IMR-90 (cell line): ENCODE data around the gene FRMPD4. TPM values are rescaled to one million over a fixed set of nuclear protein-coding genes. Genes with fewer than 3 reads are reported as not detected.

Experiments used
- ATAC-seq: fragments of 200-7000 bp; cut with Tn5 transposase; 2 replicates; pipeline ENCODE4 v1.9.1; 2020; ENCODE audit warnings: low read depth, mild to moderate bottlenecking, moderate library complexity
- BruUV-seq: library from RNA; stranded (reverse); fragments of 400-500 nt; replicated peaks from 2 replicates; lab custom pipeline; 2021; lab: Mats Ljungman, UMichigan
- CTCF ChIA-PET: fragments of 300-600 bp; formaldehyde crosslinking; extraction: SDS; loops from one replicate; lab custom pipeline; 2021; ENCODE audit warnings: antibody characterized with exemption; lab: Yijun Ruan, JAX
- POLR2A ChIA-PET: fragments of 300-600 bp; sonication (Branson Sonifier 250); formaldehyde crosslinking; loops from one replicate; lab custom pipeline; 2022; ENCODE audit warnings: antibody characterized with exemption; ENCODE audit not compliant: unreplicated experiment; lab: Charles Lee
- DNase-seq: peaks from one replicate; pipeline ENCODE4 v3.0.0; 2013
- H2AFZ ChIP-seq: replicated peaks from 2 replicates; pipeline ENCODE3; 2013; ENCODE audit warnings: low read length, mild to moderate bottlenecking; ENCODE audit not compliant: poor library complexity
- H2AK5ac ChIP-seq: 2 replicates; pipeline ENCODE4 v1.6.1; 2013; ENCODE audit warnings: low read depth, low read length, inconsistent platforms
- H2AK9ac ChIP-seq: replicated peaks from 2 replicates; pipeline ENCODE3; 2013; ENCODE audit warnings: mild to moderate bottlenecking, low read depth, low read length, moderate library complexity; ENCODE audit not compliant: poor library complexity
- H2BK120ac ChIP-seq: 2 replicates; pipeline ENCODE4 v1.6.1; 2013; ENCODE audit warnings: low read depth, low read length, inconsistent platforms
- H2BK15ac ChIP-seq: 3 replicates; pipeline ENCODE4 v1.6.1; 2013; ENCODE audit warnings: low read depth, low read length, inconsistent platforms
- H2BK20ac ChIP-seq: 2 replicates; pipeline ENCODE4 v1.6.1; 2013; ENCODE audit warnings: low read depth, mild to moderate bottlenecking, inconsistent platforms, low read length, moderate library complexity
- H2BK5ac ChIP-seq: 2 replicates; pipeline ENCODE4 v1.6.1; 2013; ENCODE audit warnings: mild to moderate bottlenecking, low read depth, low read length, inconsistent platforms; ENCODE audit not compliant: poor library complexity, severe bottlenecking
- H3K14ac ChIP-seq: replicated peaks from 2 replicates; pipeline ENCODE4 v1.6.1; 2013; ENCODE audit warnings: low read depth, low read length, inconsistent platforms
- H3K18ac ChIP-seq: 2 replicates; pipeline ENCODE4 v1.6.1; 2013; ENCODE audit warnings: low read depth, low read length, control low read depth
- H3K23ac ChIP-seq: 2 replicates; pipeline ENCODE4 v1.6.1; 2013; ENCODE audit warnings: low read depth, low read length, inconsistent platforms
- H3K27ac ChIP-seq: 2 replicates; pipeline ENCODE4 v1.5.1; 2013; ENCODE audit warnings: mild to moderate bottlenecking, control low read depth, low read length; ENCODE audit not compliant: insufficient read depth
- H3K27me3 ChIP-seq: 2 replicates; pipeline ENCODE4 v1.6.1; 2013; ENCODE audit warnings: low read length; ENCODE audit not compliant: control insufficient read depth, insufficient read depth
- H3K36me3 ChIP-seq: 2 replicates; pipeline ENCODE4 v1.6.1; 2013; ENCODE audit warnings: low read length, mixed read lengths; ENCODE audit not compliant: control insufficient read depth, insufficient read depth
- H3K4ac ChIP-seq: 2 replicates; pipeline ENCODE4 v1.6.1; 2013; ENCODE audit warnings: low read depth, low read length, inconsistent platforms
- H3K4me1 ChIP-seq: 2 replicates; pipeline ENCODE4 v1.6.1; 2013; ENCODE audit warnings: low read length, mixed read lengths; ENCODE audit not compliant: control insufficient read depth, insufficient read depth
- H3K4me2 ChIP-seq: 2 replicates; pipeline ENCODE4 v1.6.1; 2013; ENCODE audit warnings: low read depth, mild to moderate bottlenecking, control low read depth, low read length, moderate library complexity
- H3K4me3 ChIP-seq: 2 replicates; pipeline ENCODE4 v1.5.1; 2013; ENCODE audit warnings: low read depth, mild to moderate bottlenecking, control low read depth, low read length, moderate library complexity; ENCODE audit not compliant: insufficient read depth
- H3K56ac ChIP-seq: 2 replicates; pipeline ENCODE4 v1.6.1; 2013; ENCODE audit warnings: low read length, inconsistent platforms; ENCODE audit not compliant: insufficient read depth; ENCODE audit errors: extremely low read depth
- H3K79me1 ChIP-seq, 2 experiments: 2 replicates each; pipeline ENCODE4 v1.6.1; 2013; ENCODE audit warnings: low read length in 2 of 2, inconsistent platforms in 1 of 2, low read depth in 1 of 2
- H3K9ac ChIP-seq: 2 replicates; pipeline ENCODE4 v1.6.1; 2013; ENCODE audit warnings: low read depth, low read length, control low read depth
- H3K9me1 ChIP-seq: 2 replicates; pipeline ENCODE4 v1.6.1; 2013; ENCODE audit warnings: low read length, inconsistent platforms; ENCODE audit not compliant: insufficient read depth
- H3K9me3 ChIP-seq: 2 replicates; pipeline ENCODE4 v1.6.1; 2013; ENCODE audit warnings: low read length; ENCODE audit not compliant: control insufficient read depth, insufficient read depth
- H4K20me1 ChIP-seq: 2 replicates; pipeline ENCODE4 v1.6.1; 2013; ENCODE audit warnings: low read length, inconsistent platforms; ENCODE audit not compliant: insufficient read depth
- H4K5ac ChIP-seq: 2 replicates; pipeline ENCODE4 v1.6.1; 2013; ENCODE audit warnings: mild to moderate bottlenecking, low read depth, low read length, control low read depth
- H4K8ac ChIP-seq, 2 experiments: 2 replicates each; pipeline ENCODE4 v1.6.1; 2013; ENCODE audit warnings: low read depth in 2 of 2, low read length in 2 of 2, control low read depth in 1 of 2, inconsistent platforms in 1 of 2
- H4K91ac ChIP-seq: 2 replicates; pipeline ENCODE4 v1.6.1; 2013; ENCODE audit warnings: low read depth, low read length, inconsistent platforms; ENCODE audit not compliant: insufficient read depth
- BHLHE40 ChIP-seq: fragments of 150-350 bp; IDR thresholded peaks from 2 replicates; pipeline ENCODE4 v1.6.1; 2016; ENCODE audit warnings: mild to moderate bottlenecking, low read depth, low read length
- CEBPB ChIP-seq: IDR thresholded peaks from 2 replicates; pipeline ENCODE4 v1.6.1; 2012; ENCODE audit warnings: low read depth, low read length, improper control_type of control experiment
- CHD1 ChIP-seq: IDR thresholded peaks from 2 replicates; pipeline ENCODE4 v1.6.1; 2012; ENCODE audit warnings: low read depth, low read length, improper control_type of control experiment
- CTCF ChIP-seq: conservative IDR thresholded peaks from 2 replicates; pipeline ENCODE4 v1.5.1; 2012; ENCODE audit warnings: mild to moderate bottlenecking, low read depth, low read length, improper control_type of control experiment
- ELK1 ChIP-seq: fragments of 150-350 bp; IDR thresholded peaks from 2 replicates; pipeline ENCODE4 v1.6.1; 2016; ENCODE audit warnings: low read depth, mild to moderate bottlenecking, low read length, moderate library complexity, borderline replicate concordance
- FOS ChIP-seq: fragments of 150-350 bp; IDR thresholded peaks from 2 replicates; pipeline ENCODE4 v1.6.1; 2016; ENCODE audit warnings: low read depth, low read length
- MAFK ChIP-seq: IDR thresholded peaks from 2 replicates; pipeline ENCODE4 v1.6.1; 2012; ENCODE audit warnings: low read depth, low read length, improper control_type of control experiment
- MAZ ChIP-seq: IDR thresholded peaks from 2 replicates; pipeline ENCODE4 v1.6.1; 2012; ENCODE audit warnings: low read depth, mild to moderate bottlenecking, low read length, improper control_type of control experiment, moderate library complexity, borderline replicate concordance
- MXI1 ChIP-seq: IDR thresholded peaks from 2 replicates; pipeline ENCODE4 v1.6.1; 2012; ENCODE audit warnings: low read depth, mild to moderate bottlenecking, low read length, moderate library complexity, borderline replicate concordance
- NFE2L2 ChIP-seq: fragments of 150-350 bp; IDR thresholded peaks from 2 replicates; pipeline ENCODE4 v1.6.1; 2016; ENCODE audit warnings: low read depth, mild to moderate bottlenecking, low read length
- POLR2A ChIP-seq: IDR thresholded peaks from 2 replicates; pipeline ENCODE4 v1.6.1; 2012; ENCODE audit warnings: mild to moderate bottlenecking, low read depth, low read length
- RAD21 ChIP-seq: IDR thresholded peaks from 2 replicates; pipeline ENCODE4 v1.6.1; 2012; ENCODE audit warnings: low read length, improper control_type of control experiment
- RCOR1 ChIP-seq: IDR thresholded peaks from 2 replicates; pipeline ENCODE4 v1.6.1; 2012; ENCODE audit warnings: mild to moderate bottlenecking, low read length, improper control_type of control experiment; ENCODE audit not compliant: insufficient replicate concordance
- RFX5 ChIP-seq: IDR thresholded peaks from 2 replicates; pipeline ENCODE4 v1.8.0; 2012; ENCODE audit warnings: low read depth, mild to moderate bottlenecking, low read length, moderate library complexity
- SMC3 ChIP-seq: fragments of 150-350 bp; IDR thresholded peaks from 2 replicates; pipeline ENCODE4 v1.6.1; 2016; ENCODE audit warnings: low read depth, mild to moderate bottlenecking, antibody characterized with exemption, low read length, moderate library complexity
- WGBS, 2 experiments: methylation state at CpG; one replicate each; pipeline versions ENCODE4 v1.1.5 to v1.1.7; 2013; ENCODE audit warnings: missing lambda C conversion rate in 2 of 2; ENCODE audit not compliant: insufficient read length in 1 of 2; ENCODE audit errors: extremely low coverage in 2 of 2; 5-methylcytosine and 5-hydroxymethylcytosine counted together
- dilution Hi-C: fragments of 300-500 bp; cut with HindIII; formaldehyde crosslinking; loops from one replicate; pipeline ENCODE4 v1.14.3; 2018; ENCODE audit warnings: low sequenced_read_pairs; ENCODE audit not compliant: unreplicated experiment
- in situ Hi-C: fragments of 300-500 bp; cut with MboI; formaldehyde crosslinking; loops from 3 replicates; pipeline ENCODE4 v1.14.3; 2019; ENCODE audit warnings: low sequenced_read_pairs, inconsistent platforms, mixed read lengths
- intact Hi-C: fragments of 100-400 bp; cut with micrococcal nuclease; formaldehyde crosslinking; loops from 2 replicates; pipeline ENCODE4 v1.10.0; 2022
- polyA plus RNA-seq, 3 experiments: library from polyadenylated mRNA; depleted of rRNA; stranded (reverse); fragments of >200 nt; gene quantifications; 2 replicates each; pipeline ENCODE4 v1.2.3, GENCODE V29; 2012; ENCODE audit warnings: low replicate concordance in 1 of 3
- total RNA-seq: library from RNA; depleted of rRNA; stranded (reverse); fragments of >200 nt; gene quantifications from 2 replicates; pipeline ENCODE4 v1.2.3, GENCODE V29; 2012
- TF ChIP-seq, protein P1 (sequence below): fragments of 150-350 bp; IDR thresholded peaks from 2 replicates; pipeline ENCODE4 v1.6.1; 2017; ENCODE audit warnings: mild to moderate bottlenecking, antibody characterized with exemption, low read length, low read depth

The FRMPD4 gene
- total and polyA plus RNA-seq, 2 of the 4 experiments (the other 2 are of a cell fraction) = 0.53 to 1.1 TPM

- H3K9me1 ChIP-seq = no peaks in the 10 kb centered on the region
- H4K20me1 ChIP-seq = no peaks in the 10 kb centered on the region
- H2BK120ac ChIP-seq = no peak overlapping the region
- H3K56ac ChIP-seq = no peak overlapping the region
- H4K91ac ChIP-seq = no peak overlapping the region
- no peak overlapping the region for H4K5ac ChIP-seq
- in situ Hi-C loops (no loop called here), dilution Hi-C loops (no loop called here), intact Hi-C loops (no loop called here)
- DNase-seq = no peak
- no peaks in the 10 kb centered on the region for H3K79me1 ChIP-seq
- TF ChIP-seq MAZ = no peak
- no peak for TF ChIP-seq CEBPB
- TF ChIP-seq, protein P1, sequence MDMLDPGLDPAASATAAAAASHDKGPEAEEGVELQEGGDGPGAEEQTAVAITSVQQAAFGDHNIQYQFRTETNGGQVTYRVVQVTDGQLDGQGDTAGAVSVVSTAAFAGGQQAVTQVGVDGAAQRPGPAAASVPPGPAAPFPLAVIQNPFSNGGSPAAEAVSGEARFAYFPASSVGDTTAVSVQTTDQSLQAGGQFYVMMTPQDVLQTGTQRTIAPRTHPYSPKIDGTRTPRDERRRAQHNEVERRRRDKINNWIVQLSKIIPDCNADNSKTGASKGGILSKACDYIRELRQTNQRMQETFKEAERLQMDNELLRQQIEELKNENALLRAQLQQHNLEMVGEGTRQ = no peak
- TF ChIP-seq NFE2L2 = no peak
- TF ChIP-seq BHLHE40 = no peak
- no peak for TF ChIP-seq RCOR1
- no peak for TF ChIP-seq CHD1
- TF ChIP-seq SMC3 = no peak
- TF ChIP-seq MAFK = no peak
- no peak for TF ChIP-seq RFX5
- no peak for TF ChIP-seq MXI1
- TF ChIP-seq RAD21 = no peak
- TF ChIP-seq POLR2A = no peak
- no peak for TF ChIP-seq FOS
- no peak for TF ChIP-seq ELK1
- TF ChIP-seq CTCF = no peak
- no peak overlapping the region for H2AK9ac ChIP-seq
- no peaks in the 10 kb centered on the region for H3K36me3 ChIP-seq
- H3K4me3 ChIP-seq = no peak overlapping the region
- H4K8ac ChIP-seq = no peak overlapping the region
- H3K23ac ChIP-seq = no peak overlapping the region
- H3K27ac ChIP-seq = no peak overlapping the region
- no peak overlapping the region for H2BK5ac ChIP-seq
- no CpG with 5 or more reads among the region's 2 CpGs for whole genome bisulfite sequencing, 2 experiments
- H2AK5ac ChIP-seq = no peak overlapping the region
- ChIA-PET POLR2A (no interaction called here), CTCF (no interaction called here)
- no peak overlapping the region for H3K4me2 ChIP-seq
- H3K14ac ChIP-seq = no peak overlapping the region
- H2AFZ ChIP-seq = no peak overlapping the region
- no peak overlapping the region for H2BK15ac ChIP-seq
- no peak overlapping the region for H3K4ac ChIP-seq
- no peaks in the 10 kb centered on the region for H3K27me3 ChIP-seq
- H3K18ac ChIP-seq = no peak overlapping the region
- BruUV-seq = no TSS peak
- H3K9me3 ChIP-seq = no peaks in the 10 kb centered on the region; the same call in 1 of the 2 replicates
- no peak overlapping the region for H3K9ac ChIP-seq
- no peak for ATAC-seq
- H2BK20ac ChIP-seq = no peak overlapping the region
- H3K4me1 ChIP-seq = no peaks in the 10 kb centered on the region
Observed at GRCh38 chrX:12661464-12661863, 523.2 kb downstream of the FRMPD4 start.
